ENCODE measurements around the gene PLXDC2.

PLXDC2 gene

DNA sequence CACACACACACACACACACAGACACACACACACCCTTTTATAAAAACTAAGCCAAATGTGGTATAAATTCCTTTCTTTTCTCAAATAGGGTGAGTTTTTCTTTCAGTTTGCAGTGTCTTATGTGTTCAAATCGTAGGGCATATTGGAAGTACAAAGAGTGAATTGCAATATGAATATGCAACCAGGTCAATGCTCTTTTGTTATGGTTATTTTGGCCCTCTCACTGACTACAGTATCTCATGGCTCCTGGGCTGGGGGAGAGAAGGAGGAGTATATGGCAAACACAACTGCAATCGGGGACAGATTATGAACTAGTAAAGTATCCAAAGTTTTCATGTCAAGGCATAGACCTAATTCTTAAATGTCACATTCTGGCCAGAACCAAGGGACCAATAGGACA is 301.9 kb downstream of the PLXDC2 start:
- Mint-ChIP-seq H3K27ac (no peak overlapping the region), H3K9me3 (peaks cover 32% of the 10 kb centered on the region), H3K4me1 (ENCODE audit: low read depth) (no peaks in the 10 kb centered on the region), H3K27me3 (ENCODE audit: low read depth) (no peaks in the 10 kb centered on the region), H3K36me3 (ENCODE audit: low read depth) (no peaks in the 10 kb centered on the region), H3K4me3 (no peak overlapping the region)
- DNase-seq (ENCODE audit: low spot score) = no peak

DNA sequence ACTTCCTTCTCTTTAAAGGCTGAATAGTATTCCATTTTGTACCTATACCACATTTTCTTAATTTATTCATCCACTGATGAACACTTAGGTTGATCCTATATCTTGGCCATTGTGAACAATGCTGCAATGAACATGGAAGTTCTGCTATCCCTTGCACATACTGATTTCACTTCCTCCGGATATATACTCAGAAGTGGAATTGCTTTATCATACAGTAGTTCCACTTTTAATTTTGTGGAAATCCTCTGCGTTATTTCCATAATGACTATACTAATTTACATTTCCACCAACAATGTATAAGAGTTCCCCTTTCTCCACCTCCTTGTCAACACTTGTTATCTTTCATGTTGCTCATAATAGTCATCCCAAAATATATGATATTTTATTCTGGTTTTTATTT is 312.6 kb downstream of the PLXDC2 start:
- H3K36me3 Mint-ChIP-seq (ENCODE audit: low read depth) = no peaks in the 10 kb centered on the region
- no peak for DNase-seq (ENCODE audit: low spot score)
- H3K27me3 Mint-ChIP-seq (ENCODE audit: low read depth) = no peaks in the 10 kb centered on the region
- H3K9me3 Mint-ChIP-seq = peaks cover 34% of the 10 kb centered on the region
- H3K4me3 Mint-ChIP-seq = no peak overlapping the region
- H3K27ac Mint-ChIP-seq = no peak overlapping the region
- no peaks in the 10 kb centered on the region for H3K4me1 Mint-ChIP-seq (ENCODE audit: low read depth)

DNA sequence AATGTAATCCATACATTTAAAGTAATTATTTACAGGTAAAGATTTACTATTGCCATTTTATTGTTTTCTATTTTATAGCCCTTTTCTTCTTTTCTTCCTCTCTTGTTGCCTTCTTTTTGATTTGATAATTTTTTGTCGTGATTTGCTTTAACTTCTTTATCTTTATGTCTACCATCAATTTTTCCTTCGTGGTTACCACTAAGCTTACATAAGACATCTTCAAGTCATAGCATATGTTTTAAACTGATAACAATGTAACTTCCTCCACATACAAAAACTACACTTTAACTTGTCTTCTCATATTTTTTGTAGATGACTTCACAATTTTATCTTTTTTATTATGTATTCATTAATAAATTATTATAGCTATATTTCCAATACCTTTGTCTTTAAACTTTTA is 316.6 kb downstream of the PLXDC2 start:
- no peaks in the 10 kb centered on the region for H3K27me3 Mint-ChIP-seq (ENCODE audit: low read depth)
- H3K4me3 Mint-ChIP-seq = no peak overlapping the region
- peaks cover 33% of the 10 kb centered on the region for H3K9me3 Mint-ChIP-seq
- H3K36me3 Mint-ChIP-seq (ENCODE audit: low read depth) = no peaks in the 10 kb centered on the region
- no peaks in the 10 kb centered on the region for H3K4me1 Mint-ChIP-seq (ENCODE audit: low read depth)
- no peak overlapping the region for H3K27ac Mint-ChIP-seq
- DNase-seq (ENCODE audit: low spot score) = no peak

DNA sequence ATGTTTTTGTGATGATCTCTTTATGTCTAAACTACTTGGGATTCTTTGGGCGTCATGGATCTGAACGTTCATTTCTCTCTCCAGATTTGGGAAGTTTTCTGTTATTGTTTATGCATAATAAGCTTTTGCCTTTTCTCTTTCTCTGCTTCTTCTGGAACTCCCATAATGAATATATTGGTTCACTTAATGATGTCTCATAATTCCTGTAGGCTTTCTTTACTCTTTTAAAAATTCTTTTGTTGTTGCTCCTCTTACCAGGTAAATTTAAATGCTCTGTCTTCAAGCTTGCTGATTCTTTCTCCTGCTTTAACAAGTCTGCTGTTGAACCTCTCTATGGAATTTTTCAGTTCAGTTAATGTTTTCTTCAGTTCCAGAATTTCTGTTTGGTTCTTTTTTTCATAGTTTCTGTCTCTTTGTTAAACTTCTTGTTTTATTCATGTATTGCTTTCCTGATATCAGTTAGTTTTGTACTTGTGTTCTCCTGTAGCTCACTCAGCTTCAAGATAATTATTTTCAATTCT is 317.5 kb downstream of the PLXDC2 start:
- no peaks in the 10 kb centered on the region for H3K4me1 Mint-ChIP-seq (ENCODE audit: low read depth)
- H3K9me3 Mint-ChIP-seq = peaks cover 33% of the 10 kb centered on the region
- no peaks in the 10 kb centered on the region for H3K36me3 Mint-ChIP-seq (ENCODE audit: low read depth)
- H3K27me3 Mint-ChIP-seq (ENCODE audit: low read depth) = no peaks in the 10 kb centered on the region
- H3K27ac Mint-ChIP-seq = no peak overlapping the region
- no peak for DNase-seq (ENCODE audit: low spot score)
- H3K4me3 Mint-ChIP-seq = no peak overlapping the region

DNA sequence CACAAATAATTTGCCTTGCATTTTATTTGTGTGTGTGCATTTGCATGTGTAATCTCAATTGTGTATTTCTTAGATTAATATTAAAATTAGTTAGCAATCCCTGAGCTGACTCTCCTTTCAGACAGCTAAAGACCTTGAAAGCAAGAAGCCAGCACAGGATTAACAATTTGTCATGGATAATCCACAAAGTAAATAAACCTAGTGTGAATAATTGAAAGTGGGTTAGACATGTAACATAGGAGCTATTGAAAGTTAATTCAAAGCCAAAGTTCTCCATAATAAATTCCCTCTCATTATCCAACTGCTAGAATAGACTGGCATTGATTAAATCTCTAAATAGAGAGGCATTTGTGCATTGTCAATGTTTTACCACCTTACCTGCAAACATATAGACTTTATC is 326.1 kb downstream of the PLXDC2 start:
- Mint-ChIP-seq H3K36me3 (ENCODE audit: low read depth) (no peaks in the 10 kb centered on the region), H3K4me1 (ENCODE audit: low read depth) (no peaks in the 10 kb centered on the region), H3K27ac (no peak overlapping the region), H3K4me3 (no peak overlapping the region), H3K27me3 (ENCODE audit: low read depth) (no peaks in the 10 kb centered on the region), H3K9me3 (peaks cover 18% of the 10 kb centered on the region)
- DNase-seq (ENCODE audit: low spot score) = no peak

DNA sequence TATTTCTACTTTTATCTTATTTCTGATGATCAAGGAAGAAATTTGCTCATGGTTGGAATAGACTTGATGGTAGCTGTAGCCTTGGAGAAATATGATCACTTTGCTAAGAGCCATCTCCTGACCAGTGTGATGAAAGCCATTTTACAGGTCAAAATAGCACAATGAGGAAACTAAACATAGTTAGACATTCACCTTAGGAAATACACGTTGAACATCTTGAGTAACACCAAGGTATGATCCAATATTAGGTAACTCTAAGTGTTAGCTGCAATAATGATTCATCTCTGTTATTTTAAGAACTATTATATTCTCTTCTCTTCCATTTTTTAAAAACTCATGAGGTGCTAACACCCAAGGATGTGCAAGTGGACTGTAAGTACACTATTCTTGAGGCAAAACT is 328.0 kb downstream of the PLXDC2 start:
- Mint-ChIP-seq H3K9me3 (peaks cover 20% of the 10 kb centered on the region), H3K36me3 (ENCODE audit: low read depth) (no peaks in the 10 kb centered on the region), H3K4me3 (no peak overlapping the region), H3K4me1 (ENCODE audit: low read depth) (no peaks in the 10 kb centered on the region), H3K27ac (no peak overlapping the region), H3K27me3 (ENCODE audit: low read depth) (no peaks in the 10 kb centered on the region)
- no peak for DNase-seq (ENCODE audit: low spot score)

DNA sequence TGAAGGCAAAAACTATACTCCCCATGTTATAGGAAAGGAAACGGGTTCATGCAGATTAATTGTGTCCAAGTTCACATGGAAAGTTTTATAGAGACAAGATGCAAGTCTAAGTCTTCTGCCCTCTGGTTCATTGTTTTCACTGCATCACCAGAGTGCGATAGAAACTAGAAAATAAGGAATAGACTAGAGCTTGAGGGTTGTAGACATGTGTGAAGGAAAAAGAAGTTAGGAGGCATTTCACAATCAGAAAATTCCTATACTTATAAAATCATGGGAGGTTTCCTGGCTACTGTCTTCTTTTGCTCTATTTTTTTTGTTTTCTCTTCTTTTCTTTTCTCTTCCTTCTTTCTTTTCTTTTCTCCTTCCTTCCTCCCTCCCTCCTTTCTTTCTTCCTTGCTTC is 329.8 kb downstream of the PLXDC2 start:
- no peak for DNase-seq (ENCODE audit: low spot score)
- Mint-ChIP-seq H3K9me3 (peaks cover 20% of the 10 kb centered on the region), H3K4me1 (ENCODE audit: low read depth) (no peaks in the 10 kb centered on the region), H3K36me3 (ENCODE audit: low read depth) (no peaks in the 10 kb centered on the region), H3K27me3 (ENCODE audit: low read depth) (no peaks in the 10 kb centered on the region), H3K4me3 (no peak overlapping the region), H3K27ac (no peak overlapping the region)

DNA sequence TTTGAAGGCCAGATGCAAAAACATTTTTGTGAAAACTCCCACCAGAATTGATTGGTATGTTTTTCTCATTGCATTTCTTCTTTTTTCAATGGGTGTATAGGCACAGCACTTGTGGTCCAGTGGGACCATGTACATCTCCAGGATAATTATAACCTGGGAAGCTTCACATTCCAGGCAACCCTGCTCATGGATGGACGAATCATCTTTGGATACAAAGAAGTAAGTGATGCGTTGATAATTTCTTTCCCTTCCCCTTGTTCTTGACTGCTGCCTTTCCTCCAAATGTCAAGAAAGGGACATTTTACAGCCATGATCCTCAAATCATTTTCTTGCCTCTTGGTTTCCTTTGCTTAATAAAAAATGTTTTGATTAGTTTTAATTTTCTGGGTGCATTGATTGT is 331.5 kb downstream of the PLXDC2 start:
- Mint-ChIP-seq H3K4me3 (no peak overlapping the region), H3K27me3 (ENCODE audit: low read depth) (no peaks in the 10 kb centered on the region), H3K9me3 (peaks cover 20% of the 10 kb centered on the region), H3K27ac (no peak overlapping the region), H3K36me3 (ENCODE audit: low read depth) (no peaks in the 10 kb centered on the region), H3K4me1 (ENCODE audit: low read depth) (no peaks in the 10 kb centered on the region)
- no peak for DNase-seq (ENCODE audit: low spot score)

DNA sequence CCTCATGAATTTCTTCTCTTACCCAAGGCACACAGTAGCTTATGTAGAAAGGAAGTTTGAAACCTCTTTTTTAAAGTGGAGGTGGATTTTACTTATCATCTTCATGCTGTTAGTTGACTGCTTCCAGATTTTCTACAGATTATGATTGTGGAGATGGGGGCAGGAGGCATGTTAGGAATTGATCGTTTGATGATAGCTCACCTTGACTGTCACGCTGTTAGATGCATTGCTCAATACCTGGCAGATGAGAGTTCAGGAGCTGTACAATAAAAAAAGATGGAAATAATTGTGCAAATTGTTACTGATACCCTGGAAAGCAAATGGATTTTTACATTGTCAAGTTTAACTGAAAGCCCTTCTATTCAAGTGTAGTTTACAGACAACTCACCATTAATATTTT is 340.3 kb downstream of the PLXDC2 start:
- Mint-ChIP-seq H3K36me3 (ENCODE audit: low read depth) (no peaks in the 10 kb centered on the region), H3K27me3 (ENCODE audit: low read depth) (no peaks in the 10 kb centered on the region), H3K9me3 (peaks cover 7% of the 10 kb centered on the region), H3K27ac (no peak overlapping the region), H3K4me1 (ENCODE audit: low read depth) (no peaks in the 10 kb centered on the region), H3K4me3 (no peak overlapping the region)
- DNase-seq (ENCODE audit: low spot score) = no peak

DNA sequence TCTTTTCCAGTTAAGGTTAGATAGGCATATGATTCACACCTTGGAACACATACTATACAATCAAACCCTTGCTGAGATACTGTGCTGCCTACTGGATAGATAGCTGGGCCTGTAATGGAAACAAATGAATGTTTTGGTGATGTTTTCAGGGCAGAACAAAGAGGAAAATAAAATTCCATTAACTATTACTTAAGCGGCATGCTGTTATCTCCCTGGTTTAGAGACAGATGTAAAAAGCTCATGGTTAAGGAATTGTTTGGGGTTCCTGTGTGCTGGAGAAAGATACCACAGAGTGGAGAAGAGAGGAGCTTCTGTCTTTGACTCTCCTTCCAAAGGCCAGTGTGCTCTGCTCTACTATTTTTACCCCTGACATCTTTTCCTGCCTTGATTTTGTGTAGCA is 341.1 kb downstream of the PLXDC2 start:
- H3K27ac Mint-ChIP-seq = no peak overlapping the region
- no peaks in the 10 kb centered on the region for H3K4me1 Mint-ChIP-seq (ENCODE audit: low read depth)
- no peak overlapping the region for H3K4me3 Mint-ChIP-seq
- no peaks in the 10 kb centered on the region for H3K36me3 Mint-ChIP-seq (ENCODE audit: low read depth)
- peaks cover 7% of the 10 kb centered on the region for H3K9me3 Mint-ChIP-seq
- DNase-seq (ENCODE audit: low spot score) = no peak
- no peaks in the 10 kb centered on the region for H3K27me3 Mint-ChIP-seq (ENCODE audit: low read depth)

DNA sequence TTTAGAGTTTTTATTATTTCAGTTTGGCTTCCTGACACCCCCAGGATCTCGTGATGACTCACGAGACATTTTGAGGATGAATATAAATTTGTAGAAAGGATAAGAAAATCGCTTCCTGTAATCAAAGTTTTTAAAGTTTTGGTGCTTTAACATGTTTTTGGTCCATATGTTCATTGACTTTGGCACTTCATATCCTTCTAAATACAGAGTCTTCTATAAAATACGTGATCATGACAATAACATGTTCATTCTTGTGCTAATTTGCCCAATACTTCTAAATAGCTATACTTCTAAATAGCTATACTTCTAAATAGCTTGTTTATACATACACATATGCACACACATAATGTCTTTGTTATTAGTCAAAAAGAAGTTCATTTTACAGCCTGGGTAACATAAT is 341.9 kb downstream of the PLXDC2 start:
- Mint-ChIP-seq H3K4me3 (no peak overlapping the region), H3K27ac (no peak overlapping the region), H3K9me3 (peaks cover 7% of the 10 kb centered on the region), H3K4me1 (ENCODE audit: low read depth) (no peaks in the 10 kb centered on the region), H3K36me3 (ENCODE audit: low read depth) (no peaks in the 10 kb centered on the region), H3K27me3 (ENCODE audit: low read depth) (no peaks in the 10 kb centered on the region)
- no peak for DNase-seq (ENCODE audit: low spot score)

DNA sequence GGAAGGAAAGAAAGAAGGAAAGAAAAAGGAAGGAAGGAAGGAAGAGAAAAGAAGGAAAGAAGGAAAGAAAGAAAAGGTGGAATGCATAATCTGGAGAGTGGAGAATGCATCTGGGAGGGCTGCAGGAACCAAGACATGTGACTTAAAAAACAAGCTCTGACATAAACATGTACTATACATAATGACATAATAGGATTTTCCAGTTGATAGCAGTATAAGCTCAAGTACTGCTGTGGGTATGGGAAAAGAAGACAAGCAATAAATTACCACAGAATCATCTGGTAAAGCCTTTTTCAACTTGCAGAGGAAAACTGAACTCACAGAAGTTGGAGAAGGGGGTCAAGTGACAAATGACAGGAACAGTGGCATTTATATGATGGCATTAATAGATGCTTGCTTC is 345.9 kb downstream of the PLXDC2 start:
- Mint-ChIP-seq H3K9me3 (peaks cover 13% of the 10 kb centered on the region), H3K4me1 (ENCODE audit: low read depth) (no peaks in the 10 kb centered on the region), H3K4me3 (no peak overlapping the region), H3K36me3 (ENCODE audit: low read depth) (no peaks in the 10 kb centered on the region), H3K27ac (no peak overlapping the region), H3K27me3 (ENCODE audit: low read depth) (no peaks in the 10 kb centered on the region)
- DNase-seq (ENCODE audit: low spot score) = no peak

DNA sequence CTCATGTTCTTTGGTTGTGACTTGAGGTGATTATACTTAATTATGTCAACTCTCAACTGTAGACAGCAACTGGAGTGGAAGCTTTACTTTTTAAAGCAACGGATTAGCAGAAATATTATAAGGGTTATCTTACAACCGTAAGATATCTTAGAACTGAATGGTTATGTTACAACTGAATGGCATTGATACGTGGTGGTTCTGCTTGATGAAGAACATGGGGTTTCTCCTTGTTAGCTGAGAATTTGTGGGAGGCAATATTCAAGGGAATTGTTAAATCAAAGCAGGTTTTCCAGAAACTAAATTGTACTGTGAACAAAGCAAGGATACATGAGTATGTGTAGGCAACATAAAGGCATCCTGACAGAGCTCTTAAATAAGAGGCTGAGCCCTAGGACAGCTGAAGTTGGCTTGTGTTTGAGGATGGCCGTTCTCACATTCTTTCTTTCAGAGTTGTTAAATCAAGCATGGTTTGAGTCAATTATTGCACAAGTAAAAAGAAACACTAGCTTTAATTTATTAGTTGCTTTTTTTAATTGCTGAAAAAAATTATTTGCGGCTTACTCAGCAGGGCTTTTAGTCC is 350.0 kb downstream of the PLXDC2 start:
- no peaks in the 10 kb centered on the region for H3K4me1 Mint-ChIP-seq (ENCODE audit: low read depth)
- H3K27ac Mint-ChIP-seq = no peak overlapping the region
- no peaks in the 10 kb centered on the region for H3K27me3 Mint-ChIP-seq (ENCODE audit: low read depth)
- H3K4me3 Mint-ChIP-seq = no peak overlapping the region
- H3K36me3 Mint-ChIP-seq (ENCODE audit: low read depth) = no peaks in the 10 kb centered on the region
- peaks cover 6% of the 10 kb centered on the region for H3K9me3 Mint-ChIP-seq
- no peak for DNase-seq (ENCODE audit: low spot score)

DNA sequence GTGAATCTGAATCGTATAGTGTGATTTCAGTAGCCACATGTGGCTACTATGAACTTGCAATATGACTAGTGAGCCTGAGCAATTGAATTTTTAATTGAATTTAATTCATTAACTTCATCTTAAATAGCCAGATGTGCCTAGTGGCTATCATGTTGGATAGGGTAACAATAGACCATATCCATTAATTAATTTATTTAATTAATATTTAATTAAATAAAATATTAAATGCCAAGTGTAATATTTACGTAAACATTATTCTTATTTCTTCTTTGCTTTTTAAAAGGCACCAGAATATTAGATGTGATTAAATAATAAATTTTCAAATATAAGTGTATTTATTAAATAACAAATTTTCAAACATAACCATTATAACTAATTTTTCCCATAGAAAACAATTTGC is 354.4 kb downstream of the PLXDC2 start:
- H3K4me1 Mint-ChIP-seq (ENCODE audit: low read depth) = no peaks in the 10 kb centered on the region
- H3K27me3 Mint-ChIP-seq (ENCODE audit: low read depth) = no peaks in the 10 kb centered on the region
- no peak overlapping the region for H3K4me3 Mint-ChIP-seq

DNA sequence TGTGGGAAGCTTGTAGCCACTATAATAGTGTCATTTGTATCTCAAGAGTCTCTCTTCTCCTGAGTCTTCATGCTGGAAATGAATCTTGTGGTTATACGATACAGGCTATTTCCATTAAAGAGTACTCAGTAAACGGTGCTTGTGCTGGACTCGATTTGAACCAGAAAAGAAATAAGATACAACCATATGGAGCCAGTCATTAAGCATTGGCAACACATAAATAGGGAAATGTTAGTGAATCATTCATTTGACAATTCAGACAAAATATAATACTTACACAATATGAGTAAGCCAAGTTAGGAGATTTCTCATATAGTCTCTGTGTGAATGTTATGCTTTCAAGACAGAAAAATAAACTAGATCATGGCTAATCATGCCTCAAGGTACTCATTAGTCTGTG is 356.8 kb downstream of the PLXDC2 start:
- no peak overlapping the region for H3K27ac Mint-ChIP-seq
- no peaks in the 10 kb centered on the region for H3K27me3 Mint-ChIP-seq (ENCODE audit: low read depth)
- no peak overlapping the region for H3K4me3 Mint-ChIP-seq
- DNase-seq (ENCODE audit: low spot score) = no peak
- H3K9me3 Mint-ChIP-seq = no peaks in the 10 kb centered on the region
- no peaks in the 10 kb centered on the region for H3K4me1 Mint-ChIP-seq (ENCODE audit: low read depth)
- H3K36me3 Mint-ChIP-seq (ENCODE audit: low read depth) = no peaks in the 10 kb centered on the region

More for the DNA sequence above, 354.4 kb downstream of the PLXDC2 start:
- DNase-seq (ENCODE audit: low spot score) = no peak
- H3K27ac Mint-ChIP-seq = no peak overlapping the region
- H3K9me3 Mint-ChIP-seq = no peaks in the 10 kb centered on the region
- no peaks in the 10 kb centered on the region for H3K36me3 Mint-ChIP-seq (ENCODE audit: low read depth)

All from T-helper 2 cell treated with Interferon-gamma antibody and Interleukin-4, amounts not matched to agents 5 μg/mL and 100 μg/mL, for 36 hours (primary cell).